ENCODE data around the gene NDUFA11. TPM values are rescaled to one million over a fixed set of nuclear protein-coding genes. Genes with fewer than 3 reads are reported as not detected.

NDUFA11 gene
- total RNA-seq, 1 donor from 2014 or later: 606 TPM

- ATAC-seq (ENCODE audit: poor library complexity) (no peak), DNase-seq (no peak)
- intact Hi-C loops (cut with DNase I): no loop called here
Observed at GRCh38 chr19:5934069-5934401, 30.4 kb upstream of the NDUFA11 start.

- DNase-seq (no peak), ATAC-seq (ENCODE audit: poor library complexity) (no peak)
Observed at GRCh38 chr19:5933391-5934068, 29.9 kb upstream of the NDUFA11 start.

DNA sequence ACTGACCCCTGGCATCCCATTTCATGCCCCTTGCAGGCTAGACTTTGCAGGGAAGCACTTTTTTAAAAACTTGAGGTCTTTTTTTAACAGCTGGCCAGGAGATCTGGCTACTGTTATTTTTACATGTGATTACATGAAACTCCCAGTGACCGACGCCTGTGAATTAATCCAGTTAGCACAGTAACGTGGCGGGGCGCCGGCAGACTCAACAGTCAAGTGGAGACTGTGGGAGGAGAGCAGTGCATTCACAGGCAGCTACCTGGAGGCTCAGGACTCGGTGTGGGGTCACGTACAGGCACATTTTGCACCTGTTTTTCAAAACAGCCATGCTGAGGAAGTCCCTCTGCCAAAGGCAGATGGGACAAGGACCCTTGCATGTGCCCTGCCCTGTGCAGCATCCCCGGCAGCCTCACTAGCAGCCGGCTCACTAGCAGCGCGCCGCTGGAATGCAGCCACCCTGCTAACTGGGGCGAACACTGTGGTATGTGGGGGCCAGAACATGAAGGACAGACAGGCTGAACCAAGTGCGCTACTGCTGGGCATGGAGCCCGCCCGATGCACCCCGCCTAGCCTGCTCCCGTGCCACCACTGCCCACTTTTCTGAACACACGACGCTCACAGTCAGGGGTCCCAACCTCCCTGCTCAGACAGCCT is 29.1 kb upstream of the NDUFA11 start:
- intact Hi-C loops (cut with DNase I): no loop called here
- ATAC-seq (ENCODE audit: poor library complexity) (no peak), DNase-seq (no peak)

More at GRCh38 chr19:5933391-5934068, 29.9 kb upstream of the NDUFA11 start:
- intact Hi-C loops (cut with DNase I): no loop called here

DNA sequence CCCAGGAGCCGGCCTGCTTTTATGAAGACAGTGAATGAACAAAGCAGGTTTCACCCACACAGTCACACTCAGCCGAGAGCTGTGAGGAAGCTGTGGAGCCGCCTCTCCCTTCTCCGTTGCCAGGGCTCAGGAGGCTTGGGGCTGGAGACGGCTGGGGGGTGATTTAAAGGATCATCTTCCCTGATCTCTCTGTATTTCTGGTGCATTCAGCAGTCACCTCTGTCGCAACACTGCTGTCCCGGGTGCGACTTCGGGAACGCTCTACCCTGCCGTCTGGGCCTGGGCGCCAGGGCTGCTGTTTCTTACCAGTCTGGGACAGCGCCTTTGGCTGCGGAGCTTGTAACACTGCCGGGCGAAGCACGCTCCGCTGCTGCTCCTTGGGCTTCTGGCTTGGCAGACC is 28.6 kb upstream of the NDUFA11 start:
- DNase-seq (no peak), ATAC-seq (ENCODE audit: poor library complexity) (no peak)
- intact Hi-C loops (cut with DNase I): no loop called here

- intact Hi-C loops (cut with DNase I): no loop called here
- ATAC-seq (ENCODE audit: poor library complexity): no peak
Observed at GRCh38 chr19:5931251-5931650, 27.7 kb upstream of the NDUFA11 start.

DNA sequence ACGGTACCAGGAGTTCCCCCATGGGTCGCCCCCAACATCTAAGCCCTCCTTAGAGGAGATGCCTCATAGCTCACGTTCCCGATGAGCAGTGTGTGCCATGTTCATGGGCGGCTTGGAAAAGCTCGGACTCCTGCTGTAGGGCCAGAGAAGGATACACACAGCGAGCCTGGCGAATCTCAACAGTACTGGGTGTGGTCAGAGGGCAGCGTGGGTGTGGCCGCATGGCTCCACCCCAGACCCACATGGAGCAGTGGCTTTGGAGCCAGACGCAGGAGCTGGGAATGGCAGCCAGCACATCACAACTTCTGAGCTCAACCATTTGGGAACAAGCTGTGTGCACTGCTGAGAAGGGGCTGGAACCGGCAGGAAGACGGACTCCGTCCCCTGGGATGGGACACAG is 26.0 kb upstream of the NDUFA11 start:
- ATAC-seq (ENCODE audit: poor library complexity) (no peak), DNase-seq (no peak)
- intact Hi-C loops (cut with DNase I): no loop called here

More at GRCh38 chr19:5931251-5931650, 27.7 kb upstream of the NDUFA11 start:
- DNase-seq: no peak

- ATAC-seq (ENCODE audit: poor library complexity): no peak
- DNase-seq: no peak
- intact Hi-C loops (cut with DNase I): no loop called here
Observed at GRCh38 chr19:5929179-5929578, 25.6 kb upstream of the NDUFA11 start.

DNA sequence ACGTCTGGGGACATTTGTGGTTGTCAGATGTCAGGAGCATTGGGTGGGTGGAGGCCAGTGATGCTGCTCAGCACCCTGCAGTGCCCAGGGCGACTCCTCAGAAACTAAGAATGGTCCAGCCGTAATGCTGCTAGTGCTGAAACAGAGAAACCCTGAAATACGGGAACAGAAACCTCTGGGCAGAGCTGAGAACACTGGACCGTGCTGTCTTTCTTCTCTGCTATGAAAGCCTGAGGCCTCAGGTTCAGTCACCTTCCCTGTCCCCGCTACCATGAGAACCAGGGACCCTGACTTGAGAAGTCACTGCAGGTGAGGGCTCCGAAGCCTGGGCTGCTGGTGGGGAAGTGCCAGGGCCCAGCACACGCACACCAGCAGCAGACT is 23.8 kb upstream of the NDUFA11 start:
- intact Hi-C loops (cut with DNase I): no loop called here
- DNase-seq: no peak
- no peak for ATAC-seq (ENCODE audit: poor library complexity)

DNA sequence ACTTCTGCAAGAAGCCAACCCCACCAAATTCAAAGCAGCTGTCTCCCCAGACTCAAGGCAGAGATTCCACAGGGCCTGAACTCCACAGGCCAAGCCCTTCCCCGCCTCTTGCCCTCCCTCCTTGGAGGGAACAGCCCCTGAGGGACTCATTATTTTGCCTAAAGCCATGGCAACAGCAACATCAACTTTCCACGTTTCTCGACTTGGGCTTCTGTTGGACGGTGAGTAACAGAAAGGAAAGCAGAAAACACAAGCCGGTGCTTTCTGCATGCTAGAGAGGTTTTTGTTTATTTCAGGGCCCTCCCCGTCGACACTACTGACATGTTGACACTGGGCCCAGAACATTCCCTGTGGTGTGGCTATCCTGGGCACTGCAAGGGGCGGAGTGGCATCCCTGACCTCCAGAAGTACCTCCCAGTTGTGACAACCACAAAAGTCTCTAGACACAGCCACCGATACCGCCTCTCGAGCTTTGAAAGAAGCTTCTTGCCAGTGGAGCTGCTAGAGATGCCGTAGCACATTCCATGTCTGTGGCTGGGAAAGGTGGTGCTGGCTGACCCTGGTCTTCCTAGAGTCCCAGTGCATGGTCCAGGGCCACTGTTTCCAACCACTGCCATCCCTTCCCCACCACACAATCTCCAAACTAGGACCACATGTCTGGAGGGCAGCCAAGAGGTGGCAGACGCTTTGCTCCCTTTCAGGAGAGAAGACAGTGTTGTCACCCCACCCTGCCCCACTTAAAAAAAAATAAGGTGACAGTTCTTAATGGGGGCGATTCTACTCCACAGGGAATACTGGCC is 23.3 kb upstream of the NDUFA11 start:
- peak; percentile 68 for DNase-seq
- peak; percentile 79 for ATAC-seq (ENCODE audit: poor library complexity)
- intact Hi-C loops (cut with DNase I): no loop called here

DNA sequence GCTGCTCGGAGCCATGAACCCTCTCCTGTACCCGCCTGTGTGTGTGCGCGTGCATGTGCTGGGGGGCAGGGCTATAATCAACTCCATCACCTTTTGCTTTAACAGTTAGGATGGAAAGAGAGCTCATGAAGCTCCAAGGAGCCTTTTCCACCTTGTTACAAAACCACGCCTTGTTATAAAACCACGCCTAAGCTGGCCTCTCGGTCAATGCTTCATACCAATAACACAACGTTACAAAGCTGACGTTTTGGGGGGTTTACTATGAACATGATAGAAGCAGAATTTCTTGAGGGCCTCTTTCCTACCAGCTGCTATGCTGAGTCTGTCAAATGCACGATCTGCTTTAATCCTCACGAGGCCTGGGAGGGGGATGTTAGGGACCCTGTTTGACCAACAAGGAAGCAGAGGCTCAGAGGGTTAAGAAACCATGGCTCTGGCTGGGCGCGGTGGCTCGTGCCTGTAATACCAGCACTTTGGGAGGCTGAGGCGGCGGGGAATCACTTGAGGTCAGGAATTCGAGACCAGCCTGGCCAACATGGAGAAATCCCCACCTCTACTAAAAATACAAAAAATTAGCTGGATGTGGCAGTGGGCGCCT is 22.3 kb upstream of the NDUFA11 start:
- intact Hi-C loops (cut with DNase I): no loop called here
- DNase-seq (no peak), ATAC-seq (ENCODE audit: poor library complexity) (no peak)

DNA sequence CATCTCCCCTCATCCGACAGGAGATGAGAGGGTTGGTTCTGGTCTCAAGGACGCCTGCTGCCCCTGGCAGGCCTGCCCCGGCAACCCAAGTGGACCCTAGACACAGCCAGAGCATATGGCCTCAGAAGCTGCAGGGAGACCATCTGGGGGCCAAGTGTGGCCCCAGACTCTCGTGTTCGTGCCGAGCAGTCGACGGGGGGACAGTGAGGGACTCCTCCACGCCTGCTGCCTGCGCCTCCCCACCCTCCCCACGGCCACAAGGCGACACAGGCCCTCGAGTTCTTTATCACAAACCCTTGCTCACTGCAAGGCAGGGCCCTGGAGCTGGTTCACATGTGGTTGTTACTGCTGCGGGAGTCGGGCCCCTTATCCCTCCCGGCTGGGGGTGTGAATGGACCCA is 19.8 kb upstream of the NDUFA11 start:
- intact Hi-C loops (cut with DNase I): no loop called here
- ATAC-seq (ENCODE audit: poor library complexity): no peak
- peak; percentile 28 for DNase-seq

DNA sequence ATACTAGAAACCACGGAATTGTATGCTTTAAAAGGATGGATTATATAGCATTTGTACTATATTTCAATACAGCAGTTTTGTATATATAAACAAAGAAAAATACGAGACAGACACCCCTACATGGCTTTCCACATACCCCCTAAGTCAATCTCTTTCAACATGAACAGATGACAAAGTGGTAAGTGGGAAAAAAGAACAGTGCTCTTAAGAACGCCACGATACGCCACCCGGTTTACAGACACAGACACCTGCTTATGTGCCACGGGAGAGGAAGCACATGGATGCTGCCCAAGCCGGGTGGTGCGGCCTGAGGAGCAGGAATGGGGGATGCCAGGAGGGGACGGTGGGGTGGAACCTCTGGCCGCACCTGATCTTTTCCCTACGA is 18.6 kb upstream of the NDUFA11 start:
- ATAC-seq (ENCODE audit: poor library complexity): no peak
- intact Hi-C loops (cut with DNase I): no loop called here
- no peak for DNase-seq

DNA sequence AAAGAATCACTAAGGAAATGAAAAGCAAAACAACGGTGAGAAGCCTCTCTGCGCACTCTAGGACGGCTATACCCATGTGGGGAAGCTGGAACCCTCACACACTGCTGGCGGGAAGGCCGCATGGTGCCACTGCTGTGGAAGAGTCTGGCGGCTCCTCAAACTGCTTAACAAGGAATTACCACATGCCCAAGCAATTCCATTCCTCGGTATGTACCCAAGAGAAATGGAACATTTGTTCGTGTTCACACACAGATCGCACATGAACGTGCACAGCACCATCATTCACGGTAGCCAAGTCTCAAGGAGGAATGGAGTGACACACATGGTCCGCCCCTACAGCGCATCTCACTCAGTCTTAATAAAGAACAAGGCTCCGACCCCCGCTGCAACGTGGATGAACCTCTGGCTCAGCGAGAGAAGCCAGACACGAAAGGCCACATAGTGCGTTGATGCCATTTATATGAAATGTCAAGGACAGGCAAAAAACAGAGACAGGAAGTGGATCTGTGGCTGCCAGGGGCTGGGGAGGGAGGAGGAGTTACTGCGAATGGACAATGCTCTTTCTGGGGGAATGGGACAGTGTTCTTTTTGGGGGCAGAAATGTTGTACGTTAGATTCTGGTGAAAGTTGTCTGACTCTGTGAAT is 18.0 kb upstream of the NDUFA11 start:
- DNase-seq (no peak), ATAC-seq (ENCODE audit: poor library complexity) (no peak)
- intact Hi-C loops (cut with DNase I): no loop called here

- DNase-seq: no peak
- intact Hi-C loops (cut with DNase I): no loop called here
- no peak for ATAC-seq (ENCODE audit: poor library complexity)
Observed at GRCh38 chr19:5918463-5919079, 15.0 kb upstream of the NDUFA11 start.

DNA sequence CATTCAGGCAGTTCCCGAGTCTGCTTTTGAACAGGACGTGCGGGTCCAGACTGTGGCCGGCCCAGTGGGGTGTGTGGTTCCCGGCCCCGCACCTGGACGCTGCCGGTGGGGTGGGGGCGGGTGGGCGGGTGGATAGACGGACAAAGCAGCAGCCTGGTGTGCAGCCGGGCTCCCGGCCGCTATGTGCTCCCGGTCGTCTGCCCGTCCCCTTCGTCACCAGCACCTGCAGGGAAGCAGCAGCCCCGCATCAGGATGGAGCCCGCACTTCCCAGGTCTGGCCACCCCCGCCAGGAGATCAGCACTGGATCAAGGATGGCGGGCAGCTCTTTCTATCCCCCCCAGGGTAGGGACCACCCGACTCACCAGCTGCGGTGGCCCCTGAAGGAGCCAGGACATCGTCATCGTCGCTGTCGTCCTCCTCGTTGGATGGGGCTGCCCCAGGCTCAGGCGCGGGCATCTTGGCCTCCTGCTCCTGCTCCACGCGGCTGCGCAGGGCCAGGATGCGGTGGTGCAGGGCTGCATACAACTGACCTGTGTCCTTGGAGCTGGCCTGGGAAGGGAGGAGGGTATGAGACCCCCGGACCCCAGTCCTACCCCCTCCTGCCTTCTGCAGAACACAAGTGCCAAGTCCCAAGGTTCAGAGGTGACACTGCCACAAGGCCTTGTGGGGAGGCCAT is 14.0 kb upstream of the NDUFA11 start:
- no peak for DNase-seq
- ATAC-seq (ENCODE audit: poor library complexity): no peak
- intact Hi-C loops (cut with DNase I): no loop called here

- intact Hi-C loops (cut with DNase I): no loop called here
- DNase-seq: no peak
- peak; percentile 33 for ATAC-seq (ENCODE audit: poor library complexity)
Observed at GRCh38 chr19:5916181-5916708, 12.7 kb upstream of the NDUFA11 start.

GRCh38 chr19:5915782-5916165 is 12.2 kb upstream of the NDUFA11 start:
- peak; percentile 6 for ATAC-seq (ENCODE audit: poor library complexity)

More at GRCh38 chr19:5915782-5916165, 12.2 kb upstream of the NDUFA11 start:
- no peak for DNase-seq
- intact Hi-C loops (cut with DNase I): no loop called here
